Body of pancreas (tissue), 4 donors: ENCODE data around the gene TTC1.

ENCODE experiments used
- CTCF ChIP-seq, 7 experiments: fragments of 450-650 bp in 4 of 7; fragments of 200-600 bp in 3 of 7; sonication (generic) in 3 of 7; IDR thresholded peaks; one replicate each; pipeline ENCODE4 v1.5.1; 2016 to 2019; ENCODE audit warnings: antibody characterized with exemption in 7 of 7
- POLR2A ChIP-seq, 3 donors: fragments of 450-650 bp; IDR thresholded peaks; one replicate each; pipeline ENCODE4 v1.6.1; 2016; ENCODE audit warnings: antibody characterized with exemption in 3 of 3, mild to moderate bottlenecking in 2 of 3

- no peak for TF ChIP-seq CTCF (IDR thresholded peaks at IDR 0.05)
- TF ChIP-seq POLR2A (IDR thresholded peaks at IDR 0.05): no peak
Observed at GRCh38 chr5:159971514-159971913, 37.4 kb upstream of the TTC1 start.
